LNCaP clone FGC (cell line): ENCODE data around the gene PITPNC1.
A peak's percentile ranks its signal among the peaks of the same experiment; 100 is the strongest.

Experiments used
- DNase-seq: peaks from one replicate; pipeline ENCODE4 v3.0.0-alpha.2; 2011; ENCODE audit warnings: low read depth
- H3K4me3 ChIP-seq: 2 replicates; pipeline ENCODE4 v1.5.1; 2011; ENCODE audit warnings: mild to moderate bottlenecking, low read depth, low read length, control low read depth
- CTCF ChIP-seq: IDR thresholded peaks from 2 replicates; pipeline ENCODE4 v1.5.1; 2012; ENCODE audit warnings: mild to moderate bottlenecking; ENCODE audit not compliant: control insufficient read depth, insufficient read depth; ENCODE audit errors: extremely low read depth

Gene PITPNC1

GRCh38 chr17:67557921-67558320, 180.8 kb downstream of the PITPNC1 start:
- no peak overlapping the region for H3K4me3 ChIP-seq
- DNase-seq: no peak
- TF ChIP-seq CTCF: no peak

GRCh38 chr17:67558740-67559380, 181.8 kb downstream of the PITPNC1 start:
- no peak overlapping the region for H3K4me3 ChIP-seq
- no peak for DNase-seq
- no peak for TF ChIP-seq CTCF

- TF ChIP-seq CTCF: peak; percentile 63
- DNase-seq: no peak
These were observed 182.4 kb downstream of the PITPNC1 start for GRCh38 chr17:67559381-67559966.

GRCh38 chr17:67562005-67562404, 184.9 kb downstream of the PITPNC1 start:
- no peak for DNase-seq
- H3K4me3 ChIP-seq: no peak overlapping the region
- TF ChIP-seq CTCF: no peak

More at GRCh38 chr17:67559381-67559966, 182.4 kb downstream of the PITPNC1 start:
- no peak overlapping the region for H3K4me3 ChIP-seq

- TF ChIP-seq CTCF: no peak
- H3K4me3 ChIP-seq: no peak overlapping the region
- DNase-seq: no peak
These were observed 186.7 kb downstream of the PITPNC1 start for GRCh38 chr17:67563692-67564228.

- no peak for TF ChIP-seq CTCF
- no peak overlapping the region for H3K4me3 ChIP-seq
- no peak for DNase-seq
These were observed 188.0 kb downstream of the PITPNC1 start for GRCh38 chr17:67565068-67565467.

- no peak for TF ChIP-seq CTCF
- H3K4me3 ChIP-seq: no peak overlapping the region
- no peak for DNase-seq
These were observed 189.6 kb downstream of the PITPNC1 start for GRCh38 chr17:67566656-67567055.
